Measurements from ENCODE around the gene CHAMP1.
A peak's percentile ranks its signal among the peaks of the same experiment; 100 is the strongest.

Gene CHAMP1

DNA sequence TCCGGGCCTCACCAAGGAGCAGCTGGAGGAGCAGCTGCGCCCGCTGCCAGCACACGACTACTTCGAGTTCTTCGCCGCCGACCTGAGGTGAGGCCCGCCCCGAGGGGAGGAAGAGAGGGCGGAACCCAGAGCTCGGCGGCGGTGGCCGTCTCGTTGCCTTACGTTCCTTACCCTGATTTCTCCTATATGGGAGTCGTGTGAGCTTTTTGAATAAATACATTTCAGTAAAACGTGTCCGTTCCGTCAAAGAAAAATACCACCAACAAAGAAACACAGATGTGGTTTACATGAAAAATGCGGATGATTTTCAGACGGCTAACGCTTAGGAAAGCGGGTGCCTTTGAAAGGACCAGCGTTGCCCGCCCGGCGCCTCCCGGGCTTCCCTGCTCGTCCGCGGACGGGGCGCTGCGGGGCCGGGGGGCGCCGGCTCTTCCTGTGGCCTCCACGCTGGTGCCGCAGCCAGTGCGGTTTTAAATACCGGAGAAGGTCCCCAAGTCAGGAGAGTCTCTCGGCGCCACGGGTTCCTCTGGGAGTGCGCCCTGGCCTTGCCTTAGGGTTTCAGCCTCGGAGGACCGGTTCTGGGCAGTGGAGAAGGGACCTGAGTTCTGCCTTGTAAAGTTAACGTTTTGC, 32.1 kb upstream of the CHAMP1 start (continued):
- TF ChIP-seq, protein P1, sequence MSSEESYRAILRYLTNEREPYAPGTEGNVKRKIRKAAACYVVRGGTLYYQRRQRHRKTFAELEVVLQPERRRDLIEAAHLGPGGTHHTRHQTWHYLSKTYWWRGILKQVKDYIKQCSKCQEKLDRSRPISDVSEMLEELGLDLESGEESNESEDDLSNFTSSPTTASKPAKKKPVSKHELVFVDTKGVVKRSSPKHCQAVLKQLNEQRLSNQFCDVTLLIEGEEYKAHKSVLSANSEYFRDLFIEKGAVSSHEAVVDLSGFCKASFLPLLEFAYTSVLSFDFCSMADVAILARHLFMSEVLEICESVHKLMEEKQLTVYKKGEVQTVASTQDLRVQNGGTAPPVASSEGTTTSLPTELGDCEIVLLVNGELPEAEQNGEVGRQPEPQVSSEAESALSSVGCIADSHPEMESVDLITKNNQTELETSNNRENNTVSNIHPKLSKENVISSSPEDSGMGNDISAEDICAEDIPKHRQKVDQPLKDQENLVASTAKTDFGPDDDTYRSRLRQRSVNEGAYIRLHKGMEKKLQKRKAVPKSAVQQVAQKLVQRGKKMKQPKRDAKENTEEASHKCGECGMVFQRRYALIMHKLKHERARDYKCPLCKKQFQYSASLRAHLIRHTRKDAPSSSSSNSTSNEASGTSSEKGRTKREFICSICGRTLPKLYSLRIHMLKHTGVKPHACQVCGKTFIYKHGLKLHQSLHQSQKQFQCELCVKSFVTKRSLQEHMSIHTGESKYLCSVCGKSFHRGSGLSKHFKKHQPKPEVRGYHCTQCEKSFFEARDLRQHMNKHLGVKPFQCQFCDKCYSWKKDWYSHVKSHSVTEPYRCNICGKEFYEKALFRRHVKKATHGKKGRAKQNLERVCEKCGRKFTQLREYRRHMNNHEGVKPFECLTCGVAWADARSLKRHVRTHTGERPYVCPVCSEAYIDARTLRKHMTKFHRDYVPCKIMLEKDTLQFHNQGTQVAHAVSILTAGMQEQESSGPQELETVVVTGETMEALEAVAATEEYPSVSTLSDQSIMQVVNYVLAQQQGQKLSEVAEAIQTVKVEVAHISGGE (tag by site-specific recombination; conservative IDR thresholded peaks at IDR 0.05; ENCODE audit: low read depth): 0 out of 2 replicates have a peak, but pooled peaks have one; percentile 6
- TF ChIP-seq, protein P2, sequence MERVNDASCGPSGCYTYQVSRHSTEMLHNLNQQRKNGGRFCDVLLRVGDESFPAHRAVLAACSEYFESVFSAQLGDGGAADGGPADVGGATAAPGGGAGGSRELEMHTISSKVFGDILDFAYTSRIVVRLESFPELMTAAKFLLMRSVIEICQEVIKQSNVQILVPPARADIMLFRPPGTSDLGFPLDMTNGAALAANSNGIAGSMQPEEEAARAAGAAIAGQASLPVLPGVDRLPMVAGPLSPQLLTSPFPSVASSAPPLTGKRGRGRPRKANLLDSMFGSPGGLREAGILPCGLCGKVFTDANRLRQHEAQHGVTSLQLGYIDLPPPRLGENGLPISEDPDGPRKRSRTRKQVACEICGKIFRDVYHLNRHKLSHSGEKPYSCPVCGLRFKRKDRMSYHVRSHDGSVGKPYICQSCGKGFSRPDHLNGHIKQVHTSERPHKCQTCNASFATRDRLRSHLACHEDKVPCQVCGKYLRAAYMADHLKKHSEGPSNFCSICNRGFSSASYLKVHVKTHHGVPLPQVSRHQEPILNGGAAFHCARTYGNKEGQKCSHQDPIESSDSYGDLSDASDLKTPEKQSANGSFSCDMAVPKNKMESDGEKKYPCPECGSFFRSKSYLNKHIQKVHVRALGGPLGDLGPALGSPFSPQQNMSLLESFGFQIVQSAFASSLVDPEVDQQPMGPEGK (tag by site-specific recombination; IDR thresholded peaks at IDR 0.05): no peak
- TF ChIP-seq KLF1 (tag by site-specific recombination; IDR thresholded peaks at IDR 0.05): peak; percentile 66; the same call in 1 of the 2 replicates
- peak; percentile 73 for TF ChIP-seq ZBTB17 (tag by site-specific recombination; IDR thresholded peaks at IDR 0.05)
- no peak for TF ChIP-seq ZNF239 (tag by site-specific recombination; IDR thresholded peaks at IDR 0.05)
- no peak for TF ChIP-seq ZNF169 (tag by site-specific recombination; IDR thresholded peaks at IDR 0.05)
- TF ChIP-seq SP3 (tag by site-specific recombination; IDR thresholded peaks at IDR 0.05): peak; percentile 73
- no peak for TF ChIP-seq ZSCAN16 (tag by site-specific recombination; IDR thresholded peaks at IDR 0.05)
- TF ChIP-seq GLIS2 (tag by site-specific recombination; IDR thresholded peaks at IDR 0.05): peak; percentile 76
- TF ChIP-seq ZNF843 (tag by site-specific recombination; IDR thresholded peaks at IDR 0.05): no peak
- TF ChIP-seq ZNF426 (tag by site-specific recombination; IDR thresholded peaks at IDR 0.05): no peak
- TF ChIP-seq, protein P3, sequence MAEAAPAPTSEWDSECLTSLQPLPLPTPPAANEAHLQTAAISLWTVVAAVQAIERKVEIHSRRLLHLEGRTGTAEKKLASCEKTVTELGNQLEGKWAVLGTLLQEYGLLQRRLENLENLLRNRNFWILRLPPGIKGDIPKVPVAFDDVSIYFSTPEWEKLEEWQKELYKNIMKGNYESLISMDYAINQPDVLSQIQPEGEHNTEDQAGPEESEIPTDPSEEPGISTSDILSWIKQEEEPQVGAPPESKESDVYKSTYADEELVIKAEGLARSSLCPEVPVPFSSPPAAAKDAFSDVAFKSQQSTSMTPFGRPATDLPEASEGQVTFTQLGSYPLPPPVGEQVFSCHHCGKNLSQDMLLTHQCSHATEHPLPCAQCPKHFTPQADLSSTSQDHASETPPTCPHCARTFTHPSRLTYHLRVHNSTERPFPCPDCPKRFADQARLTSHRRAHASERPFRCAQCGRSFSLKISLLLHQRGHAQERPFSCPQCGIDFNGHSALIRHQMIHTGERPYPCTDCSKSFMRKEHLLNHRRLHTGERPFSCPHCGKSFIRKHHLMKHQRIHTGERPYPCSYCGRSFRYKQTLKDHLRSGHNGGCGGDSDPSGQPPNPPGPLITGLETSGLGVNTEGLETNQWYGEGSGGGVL (tag by site-specific recombination; IDR thresholded peaks at IDR 0.05): no peak
- TF ChIP-seq ZEB2 (tag by site-specific recombination; IDR thresholded peaks at IDR 0.05): peak; percentile 66; the same call in 1 of the 2 replicates
- TF ChIP-seq ZNF341 (tag by site-specific recombination; IDR thresholded peaks at IDR 0.05; ENCODE audit: low read depth): peak; percentile 68
- TF ChIP-seq, protein P4, sequence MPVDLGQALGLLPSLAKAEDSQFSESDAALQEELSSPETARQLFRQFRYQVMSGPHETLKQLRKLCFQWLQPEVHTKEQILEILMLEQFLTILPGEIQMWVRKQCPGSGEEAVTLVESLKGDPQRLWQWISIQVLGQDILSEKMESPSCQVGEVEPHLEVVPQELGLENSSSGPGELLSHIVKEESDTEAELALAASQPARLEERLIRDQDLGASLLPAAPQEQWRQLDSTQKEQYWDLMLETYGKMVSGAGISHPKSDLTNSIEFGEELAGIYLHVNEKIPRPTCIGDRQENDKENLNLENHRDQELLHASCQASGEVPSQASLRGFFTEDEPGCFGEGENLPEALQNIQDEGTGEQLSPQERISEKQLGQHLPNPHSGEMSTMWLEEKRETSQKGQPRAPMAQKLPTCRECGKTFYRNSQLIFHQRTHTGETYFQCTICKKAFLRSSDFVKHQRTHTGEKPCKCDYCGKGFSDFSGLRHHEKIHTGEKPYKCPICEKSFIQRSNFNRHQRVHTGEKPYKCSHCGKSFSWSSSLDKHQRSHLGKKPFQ (tag by site-specific recombination; IDR thresholded peaks at IDR 0.05): peak; percentile 79; the same call in 1 of the 2 replicates
- no peak for TF ChIP-seq ZNF16 (tag by site-specific recombination; IDR thresholded peaks at IDR 0.05; ENCODE audit: low read depth)
- TF ChIP-seq, protein P5, sequence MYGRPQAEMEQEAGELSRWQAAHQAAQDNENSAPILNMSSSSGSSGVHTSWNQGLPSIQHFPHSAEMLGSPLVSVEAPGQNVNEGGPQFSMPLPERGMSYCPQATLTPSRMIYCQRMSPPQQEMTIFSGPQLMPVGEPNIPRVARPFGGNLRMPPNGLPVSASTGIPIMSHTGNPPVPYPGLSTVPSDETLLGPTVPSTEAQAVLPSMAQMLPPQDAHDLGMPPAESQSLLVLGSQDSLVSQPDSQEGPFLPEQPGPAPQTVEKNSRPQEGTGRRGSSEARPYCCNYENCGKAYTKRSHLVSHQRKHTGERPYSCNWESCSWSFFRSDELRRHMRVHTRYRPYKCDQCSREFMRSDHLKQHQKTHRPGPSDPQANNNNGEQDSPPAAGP (tag by site-specific recombination; IDR thresholded peaks at IDR 0.05): 0 out of 2 replicates have a peak, but pooled peaks have one; percentile 30
- TF ChIP-seq ZBTB20 (tag by site-specific recombination; IDR thresholded peaks at IDR 0.05): peak; percentile 70; the same call in 1 of the 2 replicates
- TF ChIP-seq ZNF629 (tag by site-specific recombination; IDR thresholded peaks at IDR 0.05): 0 out of 2 replicates have a peak, but pooled peaks have one; percentile 27
- TF ChIP-seq ZNF677 (tag by site-specific recombination; IDR thresholded peaks at IDR 0.05): no peak
- TF ChIP-seq ZXDB (tag by site-specific recombination; IDR thresholded peaks at IDR 0.05): no peak
- TF ChIP-seq, protein P6, sequence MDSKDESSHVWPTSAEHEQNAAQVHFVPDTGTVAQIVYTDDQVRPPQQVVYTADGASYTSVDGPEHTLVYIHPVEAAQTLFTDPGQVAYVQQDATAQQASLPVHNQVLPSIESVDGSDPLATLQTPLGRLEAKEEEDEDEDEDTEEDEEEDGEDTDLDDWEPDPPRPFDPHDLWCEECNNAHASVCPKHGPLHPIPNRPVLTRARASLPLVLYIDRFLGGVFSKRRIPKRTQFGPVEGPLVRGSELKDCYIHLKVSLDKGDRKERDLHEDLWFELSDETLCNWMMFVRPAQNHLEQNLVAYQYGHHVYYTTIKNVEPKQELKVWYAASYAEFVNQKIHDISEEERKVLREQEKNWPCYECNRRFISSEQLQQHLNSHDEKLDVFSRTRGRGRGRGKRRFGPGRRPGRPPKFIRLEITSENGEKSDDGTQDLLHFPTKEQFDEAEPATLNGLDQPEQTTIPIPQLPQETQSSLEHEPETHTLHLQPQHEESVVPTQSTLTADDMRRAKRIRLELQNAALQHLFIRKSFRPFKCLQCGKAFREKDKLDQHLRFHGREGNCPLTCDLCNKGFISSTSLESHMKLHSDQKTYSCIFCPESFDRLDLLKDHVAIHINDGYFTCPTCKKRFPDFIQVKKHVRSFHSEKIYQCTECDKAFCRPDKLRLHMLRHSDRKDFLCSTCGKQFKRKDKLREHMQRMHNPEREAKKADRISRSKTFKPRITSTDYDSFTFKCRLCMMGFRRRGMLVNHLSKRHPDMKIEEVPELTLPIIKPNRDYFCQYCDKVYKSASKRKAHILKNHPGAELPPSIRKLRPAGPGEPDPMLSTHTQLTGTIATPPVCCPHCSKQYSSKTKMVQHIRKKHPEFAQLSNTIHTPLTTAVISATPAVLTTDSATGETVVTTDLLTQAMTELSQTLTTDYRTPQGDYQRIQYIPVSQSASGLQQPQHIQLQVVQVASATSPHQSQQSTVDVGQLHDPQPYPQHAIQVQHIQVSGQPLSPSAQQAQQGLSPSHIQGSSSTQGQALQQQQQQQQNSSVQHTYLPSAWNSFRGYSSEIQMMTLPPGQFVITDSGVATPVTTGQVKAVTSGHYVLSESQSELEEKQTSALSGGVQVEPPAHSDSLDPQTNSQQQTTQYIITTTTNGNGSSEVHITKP (tag by site-specific recombination; IDR thresholded peaks at IDR 0.05): no peak
- TF ChIP-seq OSR2 (tag by site-specific recombination; IDR thresholded peaks at IDR 0.05): peak; percentile 23; the same call in 1 of the 2 replicates
- peak; percentile 66; the same call in 1 of the 2 replicates for TF ChIP-seq KLF10 (tag by site-specific recombination; IDR thresholded peaks at IDR 0.05)
- peak; percentile 100 for TF ChIP-seq ZNF394 (tag by site-specific recombination; IDR thresholded peaks at IDR 0.05; ENCODE audit: borderline replicate concordance)
- no peak for TF ChIP-seq ZNF626 (tag by site-specific recombination; IDR thresholded peaks at IDR 0.05)
